Kidney epithelial cell (primary cell): ENCODE results near the gene CDH26. TPM values are rescaled to one million over a fixed set of nuclear protein-coding genes. Genes with fewer than 3 reads are reported as not detected.

Experiments
- DNase-seq: peaks from one replicate; pipeline ENCODE4 v3.0.0-alpha.2; 2010; ENCODE audit warnings: low read depth
- H3K27me3 ChIP-seq: 2 replicates; pipeline ENCODE4 v1.6.0; 2011; ENCODE audit warnings: low read length; ENCODE audit not compliant: control insufficient read depth, insufficient read depth
- H3K36me3 ChIP-seq: 2 replicates; pipeline ENCODE4 v1.5.1; 2011; ENCODE audit warnings: low read length; ENCODE audit not compliant: control insufficient read depth, insufficient read depth
- H3K4me3 ChIP-seq: 2 replicates; pipeline ENCODE4 v1.5.1; 2011; ENCODE audit warnings: low read depth, mild to moderate bottlenecking, control low read depth, low read length
- total RNA-seq: library from RNA; depleted of rRNA; stranded (reverse); fragments of >200 nt; gene quantifications from 2 replicates; pipeline ENCODE4 v1.2.3, GENCODE V29; 2015
- TF ChIP-seq, protein P1 (sequence below): IDR thresholded peaks from 2 replicates; pipeline ENCODE4 v1.5.1; 2011; ENCODE audit warnings: mild to moderate bottlenecking, moderate library complexity, low read length, control low read depth, inconsistent platforms; ENCODE audit not compliant: insufficient read depth, poor library complexity, severe bottlenecking

CDH26 gene
- total RNA-seq, 1 donor from 2014 or later = 0.29 TPM

DNA sequence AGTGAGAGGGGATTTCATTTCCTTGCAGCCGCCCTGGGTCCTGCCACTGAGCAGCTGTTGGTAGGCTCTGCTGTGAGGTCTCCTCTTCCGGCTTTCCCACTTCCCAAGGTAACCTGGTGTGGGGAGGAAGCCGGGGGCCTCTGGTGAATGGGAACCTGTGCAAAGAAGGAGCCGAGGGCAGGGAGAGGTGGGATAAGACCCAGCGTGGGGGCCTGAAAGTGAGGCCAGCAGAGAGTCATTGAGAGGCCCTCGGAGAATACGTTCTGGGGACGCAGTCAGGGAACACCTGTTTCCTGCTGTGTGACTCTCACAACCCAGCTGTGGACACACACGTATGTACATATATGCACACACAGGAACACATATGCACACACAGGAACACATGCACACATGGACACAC lies 100.7 kb downstream of the CDH26 start:
- Histone ChIP-seq H3K36me3 (no peaks in the 10 kb centered on the region), H3K4me3 (no peak overlapping the region), H3K27me3 (peaks cover 2% of the 10 kb centered on the region)
- DNase-seq = no peak
- TF ChIP-seq, protein P1, sequence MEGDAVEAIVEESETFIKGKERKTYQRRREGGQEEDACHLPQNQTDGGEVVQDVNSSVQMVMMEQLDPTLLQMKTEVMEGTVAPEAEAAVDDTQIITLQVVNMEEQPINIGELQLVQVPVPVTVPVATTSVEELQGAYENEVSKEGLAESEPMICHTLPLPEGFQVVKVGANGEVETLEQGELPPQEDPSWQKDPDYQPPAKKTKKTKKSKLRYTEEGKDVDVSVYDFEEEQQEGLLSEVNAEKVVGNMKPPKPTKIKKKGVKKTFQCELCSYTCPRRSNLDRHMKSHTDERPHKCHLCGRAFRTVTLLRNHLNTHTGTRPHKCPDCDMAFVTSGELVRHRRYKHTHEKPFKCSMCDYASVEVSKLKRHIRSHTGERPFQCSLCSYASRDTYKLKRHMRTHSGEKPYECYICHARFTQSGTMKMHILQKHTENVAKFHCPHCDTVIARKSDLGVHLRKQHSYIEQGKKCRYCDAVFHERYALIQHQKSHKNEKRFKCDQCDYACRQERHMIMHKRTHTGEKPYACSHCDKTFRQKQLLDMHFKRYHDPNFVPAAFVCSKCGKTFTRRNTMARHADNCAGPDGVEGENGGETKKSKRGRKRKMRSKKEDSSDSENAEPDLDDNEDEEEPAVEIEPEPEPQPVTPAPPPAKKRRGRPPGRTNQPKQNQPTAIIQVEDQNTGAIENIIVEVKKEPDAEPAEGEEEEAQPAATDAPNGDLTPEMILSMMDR = no peak

DNA sequence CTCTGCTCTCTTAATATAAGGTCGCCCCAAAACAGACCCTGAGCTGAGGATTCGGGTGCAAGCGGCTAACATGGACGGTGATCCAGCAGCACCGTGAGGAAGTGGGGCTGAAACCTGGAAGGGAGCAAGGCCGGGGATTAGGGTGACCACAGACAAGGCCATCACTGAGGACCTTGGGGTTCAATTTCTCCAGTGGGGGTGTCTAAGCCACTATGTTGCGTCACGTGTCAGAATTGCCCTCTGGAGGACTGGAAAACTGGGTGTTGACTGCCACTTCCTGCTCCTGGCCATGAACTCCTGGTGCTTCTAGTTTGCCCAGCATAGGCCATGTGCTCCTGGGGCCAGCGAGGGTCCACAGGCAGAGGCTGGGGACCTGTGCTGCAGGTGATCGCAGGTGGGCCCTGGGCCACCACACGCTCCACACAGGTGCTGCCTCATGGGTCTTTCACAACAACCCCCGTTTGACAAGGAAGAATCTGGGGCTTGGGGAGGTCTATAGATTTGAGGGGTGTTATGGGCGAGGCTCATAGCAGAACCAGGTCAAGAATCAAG lies 101.9 kb downstream of the CDH26 start:
- Histone ChIP-seq H3K36me3 (no peaks in the 10 kb centered on the region), H3K27me3 (no peaks in the 10 kb centered on the region), H3K4me3 (no peak overlapping the region)
- DNase-seq = no peak
- TF ChIP-seq, protein P1 = no peak

DNA sequence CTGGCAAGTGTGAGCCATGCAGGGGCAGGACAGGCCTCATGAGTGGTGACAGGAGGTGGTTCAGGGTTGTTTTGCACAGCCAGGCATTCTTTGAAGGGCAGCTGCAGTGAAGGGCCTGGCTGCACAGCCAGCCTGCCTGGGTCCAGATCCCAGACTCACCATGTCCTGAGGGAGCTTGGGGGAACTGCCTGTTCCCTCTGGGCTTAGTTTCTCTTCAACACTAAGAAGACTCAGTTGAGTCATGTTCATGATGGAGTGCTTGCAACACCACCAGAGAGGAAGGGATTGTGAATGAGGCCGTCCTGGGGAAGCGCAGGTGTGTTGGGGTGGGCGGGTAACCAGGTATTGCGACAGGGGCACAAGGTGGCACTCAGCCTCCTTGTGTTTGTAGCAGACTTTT lies 102.4 kb downstream of the CDH26 start:
- no peaks in the 10 kb centered on the region for H3K27me3 ChIP-seq
- TF ChIP-seq, protein P1 = no peak
- no peaks in the 10 kb centered on the region for H3K36me3 ChIP-seq
- no peak overlapping the region for H3K4me3 ChIP-seq
- no peak for DNase-seq

DNA sequence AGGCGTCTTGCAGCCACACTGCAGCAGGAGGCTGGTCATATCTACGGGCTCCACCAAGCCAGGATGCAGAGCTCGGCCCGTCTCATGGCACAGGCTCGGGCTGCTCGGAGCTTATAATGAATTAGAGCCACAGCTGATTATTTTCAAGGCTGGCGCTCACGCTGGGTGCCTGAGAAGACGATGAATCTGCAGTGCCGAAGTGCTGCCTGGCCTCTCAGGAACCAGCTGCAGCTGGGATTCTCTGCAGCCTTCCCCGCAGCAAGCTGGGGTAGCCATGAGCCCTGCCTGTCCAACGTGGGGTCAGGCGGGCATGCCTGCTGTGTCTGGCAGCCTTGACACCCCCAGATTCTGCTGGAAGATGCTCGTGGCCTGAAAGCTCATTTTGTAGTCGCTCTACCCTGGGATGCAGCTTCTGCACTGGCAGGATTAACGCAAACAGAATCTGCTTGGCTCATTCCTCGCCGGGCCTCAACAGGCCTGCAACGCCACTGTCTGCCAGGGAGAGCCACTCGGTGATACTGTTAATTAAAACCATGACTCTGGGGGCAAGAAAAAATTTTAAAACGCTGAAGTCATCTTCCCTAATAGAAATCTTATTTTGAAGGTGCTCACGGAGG lies 104.3 kb downstream of the CDH26 start:
- no peaks in the 10 kb centered on the region for H3K27me3 ChIP-seq
- H3K4me3 ChIP-seq = no peak overlapping the region
- H3K36me3 ChIP-seq = no peaks in the 10 kb centered on the region
- no peak for DNase-seq
- TF ChIP-seq, protein P1 = no peak

DNA sequence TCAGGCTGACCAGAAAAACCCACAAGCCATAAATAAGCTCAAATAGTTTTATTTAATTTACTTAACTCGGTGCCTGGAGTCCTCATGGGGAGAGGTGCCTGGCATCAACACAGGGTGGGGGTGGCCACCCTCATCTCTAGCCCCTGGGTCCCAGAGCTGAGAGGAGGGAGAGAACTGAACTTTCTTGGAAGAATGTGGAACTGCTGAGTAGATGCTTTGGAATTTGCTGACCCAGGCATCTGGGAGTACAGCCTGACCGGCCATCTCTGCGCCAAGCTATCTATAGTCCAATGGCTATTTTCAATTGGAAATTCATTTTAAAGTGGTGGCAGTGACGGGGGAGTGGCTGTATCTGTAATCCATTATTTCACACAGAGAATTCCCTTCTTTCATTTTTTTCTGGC lies 104.8 kb downstream of the CDH26 start:
- TF ChIP-seq, protein P1 = no peak
- DNase-seq = no peak
- no peaks in the 10 kb centered on the region for H3K27me3 ChIP-seq
- no peaks in the 10 kb centered on the region for H3K36me3 ChIP-seq
- H3K4me3 ChIP-seq = no peak overlapping the region
